Measurements from ENCODE around the gene PDE4D.

The PDE4D gene

GRCh38 chr5:59891962-59892643 lies 1.4 kb downstream of the PDE4D start:
- TF ChIP-seq TAF1 (IDR thresholded peaks at IDR 0.05; ENCODE audit: borderline replicate concordance, insufficient read depth, low read length) (no peak), FOXP2 (optimal IDR thresholded peaks at IDR 0.05; ENCODE audit: borderline replicate concordance, extremely low read depth, extremely low read length, insufficient read depth) (no peak), SIN3A (IDR thresholded peaks at IDR 0.05; ENCODE audit: borderline replicate concordance, insufficient read depth, low read length) (no peak), REST (IDR thresholded peaks at IDR 0.05; ENCODE audit: insufficient read depth in 1 of 2, low read depth in 2 of 2, low read length in 2 of 2) (peak; percentile 55 to 80; a peak in 3 of 4 replicates), POLR2AphosphoS5 (IDR thresholded peaks at IDR 0.05; ENCODE audit: low read depth, low read length) (no peak)

- TF ChIP-seq FOXP2 (optimal IDR thresholded peaks at IDR 0.05; ENCODE audit: borderline replicate concordance, extremely low read depth, extremely low read length, insufficient read depth): no peak
- no peak for TF ChIP-seq TAF1 (IDR thresholded peaks at IDR 0.05; ENCODE audit: borderline replicate concordance, insufficient read depth, low read length)
- no peak for TF ChIP-seq POLR2AphosphoS5 (IDR thresholded peaks at IDR 0.05; ENCODE audit: low read depth, low read length)
- TF ChIP-seq SIN3A (IDR thresholded peaks at IDR 0.05; ENCODE audit: borderline replicate concordance, insufficient read depth, low read length): no peak
- no peak for TF ChIP-seq REST (IDR thresholded peaks at IDR 0.05; ENCODE audit: insufficient read depth in 1 of 2, low read depth in 2 of 2, low read length in 2 of 2)
These were observed 6.3 kb downstream of the PDE4D start for GRCh38 chr5:59887274-59887673.

- TF ChIP-seq TAF1 (IDR thresholded peaks at IDR 0.05; ENCODE audit: borderline replicate concordance, insufficient read depth, low read length) (no peak), REST (IDR thresholded peaks at IDR 0.05; ENCODE audit: insufficient read depth in 1 of 2, low read depth in 2 of 2, low read length in 2 of 2) (no peak), SIN3A (IDR thresholded peaks at IDR 0.05; ENCODE audit: borderline replicate concordance, insufficient read depth, low read length) (no peak)
These were observed 18.9 kb downstream of the PDE4D start for GRCh38 chr5:59874675-59875074.

- no peak for TF ChIP-seq POLR2AphosphoS5 (IDR thresholded peaks at IDR 0.05; ENCODE audit: low read depth, low read length)
- no peak for TF ChIP-seq FOXP2 (optimal IDR thresholded peaks at IDR 0.05; ENCODE audit: borderline replicate concordance, extremely low read depth, extremely low read length, insufficient read depth)
- no peak for TF ChIP-seq SIN3A (IDR thresholded peaks at IDR 0.05; ENCODE audit: borderline replicate concordance, insufficient read depth, low read length)
- no peak for TF ChIP-seq TAF1 (IDR thresholded peaks at IDR 0.05; ENCODE audit: borderline replicate concordance, insufficient read depth, low read length)
- TF ChIP-seq REST (IDR thresholded peaks at IDR 0.05; ENCODE audit: insufficient read depth in 1 of 2, low read depth in 2 of 2, low read length in 2 of 2): no peak
These were observed 20.4 kb downstream of the PDE4D start for GRCh38 chr5:59873113-59873512.

- TF ChIP-seq REST (IDR thresholded peaks at IDR 0.05; ENCODE audit: insufficient read depth in 1 of 2, low read depth in 2 of 2, low read length in 2 of 2): no peak
- TF ChIP-seq TAF1 (IDR thresholded peaks at IDR 0.05; ENCODE audit: borderline replicate concordance, insufficient read depth, low read length): no peak
- no peak for TF ChIP-seq FOXP2 (optimal IDR thresholded peaks at IDR 0.05; ENCODE audit: borderline replicate concordance, extremely low read depth, extremely low read length, insufficient read depth)
- TF ChIP-seq POLR2AphosphoS5 (IDR thresholded peaks at IDR 0.05; ENCODE audit: low read depth, low read length): no peak
- TF ChIP-seq SIN3A (IDR thresholded peaks at IDR 0.05; ENCODE audit: borderline replicate concordance, insufficient read depth, low read length): no peak
These were observed 26.9 kb downstream of the PDE4D start for GRCh38 chr5:59866661-59867060.
